ENCODE results near the gene A4GALT.
"Not testable (repeated sequence)": the region's sequence is repeated elsewhere in the genome, so short reads cannot be mapped to it uniquely, and the experiment has no call there.

Gene A4GALT

DNA sequence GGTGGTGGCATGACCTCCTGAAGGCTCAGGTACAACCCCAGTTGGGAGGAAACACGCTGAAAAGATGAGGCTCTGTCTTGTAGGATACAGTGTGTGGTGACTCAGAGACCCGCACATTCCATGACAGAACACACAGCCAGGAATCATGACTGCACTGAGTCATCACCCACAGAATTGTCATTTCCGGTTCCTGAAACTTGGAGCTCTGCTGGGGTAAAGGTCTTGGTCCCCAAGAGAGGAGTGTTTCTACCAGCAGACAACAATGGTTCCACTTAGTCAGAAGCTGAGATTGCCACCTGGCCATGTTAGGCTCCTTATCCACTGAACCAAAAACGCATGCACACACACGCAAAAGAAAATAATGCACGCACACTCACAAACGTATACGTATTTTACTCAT lies 40.0 kb downstream of the A4GALT start:
- DNase-seq: no peak

GRCh38 chr22:42679691-42680090 lies 41.0 kb downstream of the A4GALT start:
- DNase-seq: no peak

- DNase-seq: no peak
These were observed 41.8 kb downstream of the A4GALT start for GRCh38 chr22:42678894-42679293.

GRCh38 chr22:42677936-42678335 lies 42.7 kb downstream of the A4GALT start:
- not testable (repeated sequence) for DNase-seq

GRCh38 chr22:42676059-42676607 lies 44.5 kb downstream of the A4GALT start:
- DNase-seq: no peak

GRCh38 chr22:42673898-42674401 lies 46.7 kb downstream of the A4GALT start:
- DNase-seq: no peak

DNA sequence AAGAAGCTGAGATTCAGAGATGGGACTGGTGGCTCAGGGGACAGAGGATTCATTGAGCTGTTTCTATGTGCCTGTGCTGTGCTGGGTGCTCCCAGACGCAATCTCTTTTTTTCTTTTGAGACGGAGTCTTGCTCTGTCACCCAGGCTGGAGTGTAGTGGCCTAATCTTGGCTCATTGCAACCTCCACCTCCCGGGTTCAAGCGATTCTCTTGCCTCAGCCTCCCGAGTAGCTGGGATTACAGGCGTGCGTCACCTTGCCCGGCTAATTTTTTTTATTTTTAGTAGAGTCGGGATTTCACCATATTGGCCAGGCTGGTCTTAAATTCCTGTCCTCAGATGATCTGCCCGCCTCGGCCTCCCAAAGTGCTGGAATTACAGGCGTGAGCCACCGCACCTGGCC lies 47.6 kb downstream of the A4GALT start:
- DNase-seq: not testable (repeated sequence)

- no peak for DNase-seq
These were observed 49.6 kb downstream of the A4GALT start for GRCh38 chr22:42670921-42671709.

DNA sequence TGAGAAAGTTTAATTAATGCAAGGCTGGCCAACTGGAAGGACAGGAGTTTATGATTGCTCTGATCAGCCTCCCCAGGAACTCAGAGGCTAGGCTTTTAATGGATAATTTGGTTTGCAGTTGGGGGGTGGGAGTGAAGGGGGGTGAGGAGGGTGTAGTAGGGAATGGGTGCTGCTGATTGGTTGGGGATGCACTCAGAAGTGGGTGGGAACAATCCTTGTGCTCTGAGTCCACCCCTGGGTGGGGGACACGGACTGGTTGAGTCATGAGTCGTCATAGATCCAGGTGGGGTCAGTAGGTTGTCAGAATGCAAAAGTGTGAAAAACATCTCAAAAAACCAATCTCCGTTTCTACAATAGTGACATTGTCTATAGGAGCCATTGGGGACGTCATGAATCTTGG lies 50.6 kb downstream of the A4GALT start:
- no peak for DNase-seq

GRCh38 chr22:42666393-42666792 lies 54.3 kb downstream of the A4GALT start:
- not testable (repeated sequence) for DNase-seq

DNA sequence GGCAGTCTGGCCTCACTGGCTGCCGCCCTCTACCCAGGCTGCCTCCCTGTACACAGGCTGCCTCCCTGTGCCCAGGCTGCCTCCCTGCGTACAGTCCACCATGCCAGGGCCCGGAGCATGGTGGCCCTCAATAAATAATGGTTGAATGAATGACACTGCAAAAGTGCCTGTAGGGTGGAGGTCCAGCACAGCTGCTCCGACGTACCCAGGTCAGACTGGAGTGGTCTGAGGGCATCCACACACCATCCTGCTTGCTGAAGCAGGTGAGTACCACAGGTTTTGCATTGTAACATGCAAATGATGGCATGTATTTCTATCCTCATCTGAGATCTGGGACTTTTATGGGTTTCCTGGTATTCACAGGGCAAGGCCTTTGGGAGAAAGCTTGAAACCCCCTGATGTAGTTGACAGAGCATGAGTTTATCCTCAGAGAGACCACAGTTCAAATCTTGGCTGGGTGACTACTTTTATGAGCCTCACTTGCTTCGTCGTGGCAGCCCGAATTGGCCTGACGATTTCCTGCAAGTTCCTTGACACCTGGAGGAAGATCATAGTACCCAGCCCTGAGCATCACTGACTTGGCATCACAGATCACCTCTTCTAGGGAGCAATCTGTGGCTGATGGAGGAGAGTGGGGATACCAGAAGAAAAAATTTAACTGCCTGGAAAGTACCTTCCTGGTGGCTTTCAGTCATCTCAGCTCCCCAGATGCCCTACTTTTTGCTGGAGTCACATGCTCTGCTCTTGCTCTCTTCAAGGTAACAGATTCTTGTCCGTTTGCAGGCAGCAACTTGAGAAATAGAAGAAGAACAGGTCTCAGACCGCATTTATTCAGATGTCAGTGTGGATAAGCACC lies 55.5 kb downstream of the A4GALT start:
- peak; percentile 66 for DNase-seq

DNA sequence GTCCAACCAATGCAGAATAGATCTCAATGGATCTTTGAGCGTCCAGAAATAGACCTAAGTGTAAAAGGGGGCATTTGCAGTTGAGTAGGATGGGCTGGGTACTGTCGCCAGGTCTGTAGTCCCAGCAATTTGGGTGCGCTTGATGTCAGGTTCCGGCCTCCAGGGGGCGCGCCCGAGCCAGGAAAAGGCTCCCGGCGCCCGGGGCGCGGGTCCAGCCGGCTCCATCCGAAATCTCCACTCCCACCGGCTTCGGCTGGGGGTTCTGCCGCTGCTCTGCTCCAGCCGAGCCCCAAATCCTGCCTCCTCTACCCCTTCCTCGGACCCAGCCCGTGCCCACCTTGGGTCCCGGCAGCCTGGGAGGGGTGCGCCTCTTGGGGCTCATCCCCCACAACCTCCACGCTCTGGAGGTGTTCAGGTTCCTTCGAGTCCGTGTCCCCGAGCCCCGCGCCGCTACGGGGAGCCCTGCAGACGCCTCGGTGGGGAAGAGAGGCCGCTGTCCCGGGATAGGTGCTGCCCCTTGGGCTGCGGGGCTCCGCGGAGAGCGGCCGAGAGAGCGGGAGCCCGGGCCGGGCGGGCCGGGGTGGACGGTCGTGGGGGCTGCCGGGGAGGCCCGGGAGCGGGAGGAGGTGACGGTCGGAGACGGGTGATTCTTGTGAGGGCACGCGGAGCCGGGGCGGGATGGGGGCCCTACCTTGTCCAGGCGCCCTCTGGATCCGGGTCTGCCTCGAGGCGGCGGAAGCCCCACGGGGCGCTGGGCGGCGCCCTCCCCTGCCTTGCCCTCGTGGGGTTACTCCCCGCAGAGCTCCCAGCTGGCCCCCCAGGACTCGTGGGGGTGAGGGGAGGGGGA lies 58.5 kb downstream of the A4GALT start:
- DNase-seq: peak; percentile 24

- DNase-seq: no peak
These were observed 64.1 kb downstream of the A4GALT start for GRCh38 chr22:42656578-42656977.

GRCh38 chr22:42655693-42656092 lies 65.0 kb downstream of the A4GALT start:
- DNase-seq: peak; percentile 95

GRCh38 chr22:42654436-42655073 lies 66.1 kb downstream of the A4GALT start:
- DNase-seq: no peak

DNA sequence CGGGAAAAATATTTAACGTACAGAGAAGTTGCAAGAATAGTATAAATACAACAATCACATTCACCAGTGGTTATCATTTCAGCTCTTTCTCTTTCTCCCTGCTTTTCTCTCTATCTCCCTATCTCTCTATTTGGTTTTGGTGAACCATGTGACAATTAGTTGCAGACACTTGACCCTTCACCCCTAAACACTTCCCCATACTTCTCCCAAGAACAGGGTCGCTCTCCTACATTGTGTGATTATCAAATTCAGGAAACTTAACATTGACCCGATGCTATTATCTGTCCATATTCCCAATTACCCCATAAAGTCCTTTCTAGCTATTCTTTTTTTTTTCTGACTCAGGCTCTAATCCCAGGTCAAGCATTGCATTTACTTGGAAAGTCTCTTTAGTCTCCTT lies 66.7 kb downstream of the A4GALT start:
- DNase-seq: no peak

DNA sequence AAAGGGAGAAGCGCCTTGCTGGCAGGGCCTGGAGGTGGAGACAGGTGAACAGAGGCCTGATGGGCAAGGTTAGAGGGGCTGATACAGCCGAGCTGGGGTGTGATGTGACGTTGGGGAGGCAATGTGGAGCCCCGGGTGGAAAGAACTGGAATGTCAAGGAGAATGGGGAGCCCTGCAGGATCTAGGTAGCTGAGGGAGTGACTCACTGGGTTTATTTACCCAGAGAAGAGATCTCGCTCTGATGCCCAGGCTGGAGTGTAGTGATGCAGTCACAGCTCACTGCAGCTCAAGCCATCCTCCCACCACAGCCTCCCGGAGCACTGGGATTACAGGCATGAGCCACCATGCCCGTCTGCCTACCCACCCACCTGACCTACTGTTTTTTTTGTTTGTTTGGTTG lies 69.5 kb downstream of the A4GALT start:
- DNase-seq: no peak

- DNase-seq: peak; percentile 49
These were observed 71.2 kb downstream of the A4GALT start, which contains the start of gene CYB5R3 for GRCh38 chr22:42649246-42650099. TSS of gene CYB5R3 (minus strand) at chr22:42649392. CDS start at chr22:42649315, 77 bp downstream.

- DNase-seq: no peak
These were observed 72.1 kb downstream of the A4GALT start for GRCh38 chr22:42648368-42649245.

DNA sequence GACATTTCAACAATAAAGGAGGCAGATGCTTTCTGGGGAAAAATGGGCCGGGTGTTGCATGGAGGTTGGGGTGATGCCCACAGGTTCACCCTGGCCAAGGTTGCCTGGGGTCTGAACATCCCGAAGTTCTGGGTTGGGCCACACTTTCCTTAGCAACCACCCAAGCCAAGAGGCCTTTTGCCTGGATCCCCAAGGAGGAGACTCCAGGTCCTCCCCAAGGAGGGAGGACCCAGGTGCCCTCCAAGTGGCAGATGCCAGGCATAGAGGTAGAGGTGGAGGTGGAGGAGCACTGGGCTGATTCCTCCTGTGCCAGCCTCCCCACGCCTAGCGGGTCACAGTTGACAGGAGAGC lies 72.7 kb downstream of the A4GALT start:
- DNase-seq: no peak

All from NCI-H526 treated with DMSO at 0.1 percent for 48 hours (cell line).